ENCODE measurements around the gene GPR132. TPM values are rescaled to one million over a fixed set of nuclear protein-coding genes. Genes with fewer than 3 reads are reported as not detected.

The GPR132 gene
- total RNA-seq, 1 experiment from 2014 or later = 0.20 TPM

DNA sequence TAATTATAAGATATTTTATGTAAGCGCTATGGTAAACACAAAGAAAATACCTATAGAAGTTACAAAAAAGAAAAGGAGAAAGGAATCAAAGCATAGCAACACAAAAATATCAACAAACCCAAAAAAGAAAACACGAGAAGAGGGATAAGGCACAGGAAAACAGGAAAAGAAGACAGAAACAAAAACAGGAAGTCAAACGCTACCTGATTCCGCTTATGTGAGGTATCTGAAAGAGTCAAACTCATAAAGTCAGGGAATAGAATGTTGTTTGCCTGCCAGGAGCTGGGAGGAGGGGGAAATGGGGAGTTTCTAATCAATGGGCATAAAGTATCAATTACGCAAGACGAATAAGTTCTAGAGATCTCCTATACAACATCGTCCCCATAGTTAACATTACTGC, 39.9 kb upstream of the GPR132 start:
- no peaks in the 10 kb centered on the region; a peak in 1 of 7 replicates for H3K36me3 Mint-ChIP-seq (ENCODE audit: insufficient read depth in 1 of 3, low read depth in 3 of 3)
- no peak overlapping the region for H3K27ac ChIP-seq (ENCODE audit: insufficient read length, low read depth, low read length)
- H3K18ac ChIP-seq (ENCODE audit: insufficient read length, low read depth, low read length) = no peak overlapping the region
- H3K4me3 Mint-ChIP-seq = no peak overlapping the region
- no peak overlapping the region for H3K23ac ChIP-seq (ENCODE audit: insufficient read length, low read depth, low read length)
- H2AK5ac ChIP-seq (ENCODE audit: insufficient read length, low read length) = no peak overlapping the region
- no peaks in the 10 kb centered on the region for H3K79me2 ChIP-seq (ENCODE audit: insufficient read depth, low read length)
- no peak overlapping the region for H3K56ac ChIP-seq (ENCODE audit: insufficient read length, low read depth, low read length)
- H2BK20ac ChIP-seq (ENCODE audit: low read depth, low read length, poor library complexity, severe bottlenecking) = no peak overlapping the region
- no peak for DNase-seq
- no peak overlapping the region for H3K4ac ChIP-seq (ENCODE audit: low read depth, low read length)
- no CpG with 5 or more reads among the region's 7 CpGs for WGBS (ENCODE audit: extremely low coverage, insufficient read length, low lambda C conversion rate)
- no peaks in the 10 kb centered on the region for H3K27me3 ChIP-seq (ENCODE audit: insufficient read depth, low read length)
- no peak overlapping the region for H3K27ac Mint-ChIP-seq
- H3K9me3 ChIP-seq (ENCODE audit: control insufficient read depth, low read depth, low read length) = peaks cover 1% of the 10 kb centered on the region
- H3T11ph ChIP-seq (ENCODE audit: low read length) = no peak overlapping the region
- H3K79me1 ChIP-seq (ENCODE audit: insufficient read depth, low read depth, low read length, poor library complexity, severe bottlenecking) = no peaks in the 10 kb centered on the region
- no peak overlapping the region for H2BK15ac ChIP-seq (ENCODE audit: low read depth, low read length)
- TF ChIP-seq, protein P1, sequence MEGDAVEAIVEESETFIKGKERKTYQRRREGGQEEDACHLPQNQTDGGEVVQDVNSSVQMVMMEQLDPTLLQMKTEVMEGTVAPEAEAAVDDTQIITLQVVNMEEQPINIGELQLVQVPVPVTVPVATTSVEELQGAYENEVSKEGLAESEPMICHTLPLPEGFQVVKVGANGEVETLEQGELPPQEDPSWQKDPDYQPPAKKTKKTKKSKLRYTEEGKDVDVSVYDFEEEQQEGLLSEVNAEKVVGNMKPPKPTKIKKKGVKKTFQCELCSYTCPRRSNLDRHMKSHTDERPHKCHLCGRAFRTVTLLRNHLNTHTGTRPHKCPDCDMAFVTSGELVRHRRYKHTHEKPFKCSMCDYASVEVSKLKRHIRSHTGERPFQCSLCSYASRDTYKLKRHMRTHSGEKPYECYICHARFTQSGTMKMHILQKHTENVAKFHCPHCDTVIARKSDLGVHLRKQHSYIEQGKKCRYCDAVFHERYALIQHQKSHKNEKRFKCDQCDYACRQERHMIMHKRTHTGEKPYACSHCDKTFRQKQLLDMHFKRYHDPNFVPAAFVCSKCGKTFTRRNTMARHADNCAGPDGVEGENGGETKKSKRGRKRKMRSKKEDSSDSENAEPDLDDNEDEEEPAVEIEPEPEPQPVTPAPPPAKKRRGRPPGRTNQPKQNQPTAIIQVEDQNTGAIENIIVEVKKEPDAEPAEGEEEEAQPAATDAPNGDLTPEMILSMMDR (conservative IDR thresholded peaks at IDR 0.05) = no peak
- no peak overlapping the region for H3K9ac ChIP-seq (ENCODE audit: extremely low read depth, insufficient read length, low read length)
- H2BK120ac ChIP-seq (ENCODE audit: low read depth, low read length, poor library complexity, severe bottlenecking) = no peak overlapping the region
- H4K5ac ChIP-seq (ENCODE audit: insufficient read length, low read depth, low read length) = no peak overlapping the region
- no peak overlapping the region for H2AFZ ChIP-seq (ENCODE audit: low read length)
- H3K14ac ChIP-seq (ENCODE audit: insufficient read depth, low read length) = no peak overlapping the region
- no peaks in the 10 kb centered on the region for H3K4me1 ChIP-seq (ENCODE audit: insufficient read depth, low read length)
- no peak overlapping the region for H4K91ac ChIP-seq (ENCODE audit: insufficient read length, low read depth, low read length)
- H2BK5ac ChIP-seq (ENCODE audit: insufficient read length, low read length) = no peak overlapping the region
- no peaks in the 10 kb centered on the region for H3K23me2 ChIP-seq (ENCODE audit: insufficient read length, low read depth, low read length, poor library complexity, severe bottlenecking)
- H4K20me1 ChIP-seq (ENCODE audit: control insufficient read depth, insufficient read depth, insufficient read length) = no peaks in the 10 kb centered on the region
- no peaks in the 10 kb centered on the region for H3K4me1 Mint-ChIP-seq
- peaks cover 63% of the 10 kb centered on the region for H3K27me3 Mint-ChIP-seq (ENCODE audit: low read depth)
- H3K9me3 Mint-ChIP-seq = peaks cover 16 to 20% of the 10 kb centered on the region in 2 experiments
- H4K8ac ChIP-seq (replicated peaks; ENCODE audit: insufficient read length, low read depth, low read length) = no peak overlapping the region
- no peak overlapping the region for H2BK12ac ChIP-seq (ENCODE audit: insufficient read length, low read depth, low read length)
- H3K4me2 ChIP-seq (ENCODE audit: insufficient read depth, insufficient read length, low read length) = no peak overlapping the region

Measured in H9 (cell line).